ENCODE measurements around the gene ADAMTSL3. TPM values are rescaled to one million over a fixed set of nuclear protein-coding genes. Genes with fewer than 3 reads are reported as not detected.

ADAMTSL3 gene
- total RNA-seq, 4 donors from 2014 or later, result 16.2 to 19.7 (median 19.3) TPM

- no peaks in the 10 kb centered on the region for H3K36me3 ChIP-seq
- no peak for DNase-seq (ENCODE audit: low spot score in 2 of 2)
- H3K4me3 ChIP-seq, result no peak overlapping the region
- no peak for TF ChIP-seq CTCF (IDR thresholded peaks at IDR 0.05)
- no peak for TF ChIP-seq EP300 (IDR thresholded peaks at IDR 0.05)
- TF ChIP-seq POLR2A (IDR thresholded peaks at IDR 0.05), result no peak
- WGBS, 2 donors, result 79 to 80% methylated on average over 2 of the region's 2 CpGs
- H3K9me3 ChIP-seq, result peaks cover 0 to 5% (median 0%) of the 10 kb centered on the region in 4 donors
- no peaks in the 10 kb centered on the region for H3K4me1 ChIP-seq
- H3K27me3 ChIP-seq, result no peaks in the 10 kb centered on the region
- H3K27ac ChIP-seq, result no peak overlapping the region
Measured at GRCh38 chr15:83626171-83626802, 27.6 kb upstream of the ADAMTSL3 start.

GRCh38 chr15:83631534-83631933 lies 22.4 kb upstream of the ADAMTSL3 start:
- 80 to 90% methylated on average over 2 of the region's 2 CpGs for WGBS, 2 donors

GRCh38 chr15:83643201-83643600 lies 10.7 kb upstream of the ADAMTSL3 start:
- H3K9me3 ChIP-seq, result peaks cover 0 to 29% (median 5%) of the 10 kb centered on the region in 4 donors
- no peak for DNase-seq (ENCODE audit: low spot score in 2 of 2)
- H3K27ac ChIP-seq, result no peak overlapping the region
- H3K4me3 ChIP-seq, result no peak overlapping the region
- TF ChIP-seq POLR2A (IDR thresholded peaks at IDR 0.05) (no peak), EP300 (IDR thresholded peaks at IDR 0.05) (no peak), CTCF (IDR thresholded peaks at IDR 0.05) (no peak)
- no peaks in the 10 kb centered on the region for H3K27me3 ChIP-seq
- H3K36me3 ChIP-seq, result no peaks in the 10 kb centered on the region
- H3K4me1 ChIP-seq, result no peaks in the 10 kb centered on the region

More at GRCh38 chr15:83631534-83631933, 22.4 kb upstream of the ADAMTSL3 start:
- Histone ChIP-seq H3K4me3 (no peak overlapping the region), H3K9me3 (peaks cover 0 to 6% (median 0%) of the 10 kb centered on the region in 4 donors), H3K36me3 (no peaks in the 10 kb centered on the region), H3K4me1 (no peaks in the 10 kb centered on the region), H3K27ac (no peak overlapping the region), H3K27me3 (no peaks in the 10 kb centered on the region)
- DNase-seq (ENCODE audit: low spot score in 2 of 2), result no peak
- TF ChIP-seq CTCF (IDR thresholded peaks at IDR 0.05) (no peak), POLR2A (IDR thresholded peaks at IDR 0.05) (no peak), EP300 (IDR thresholded peaks at IDR 0.05) (no peak)

- no peaks in the 10 kb centered on the region for H3K36me3 ChIP-seq
- H3K9me3 ChIP-seq, result peaks cover 0 to 27% (median 5%) of the 10 kb centered on the region in 4 donors
- WGBS, 2 donors, result 100% methylated on average over 1 of the region's 1 CpG
- TF ChIP-seq CTCF (IDR thresholded peaks at IDR 0.05) (no peak), POLR2A (IDR thresholded peaks at IDR 0.05) (no peak), EP300 (IDR thresholded peaks at IDR 0.05) (no peak)
- no peaks in the 10 kb centered on the region for H3K27me3 ChIP-seq
- H3K4me1 ChIP-seq, result no peaks in the 10 kb centered on the region
- H3K27ac ChIP-seq, result no peak overlapping the region
- no peak for DNase-seq (ENCODE audit: low spot score in 2 of 2)
- no peak overlapping the region for H3K4me3 ChIP-seq
Measured at GRCh38 chr15:83644439-83644838, 9.5 kb upstream of the ADAMTSL3 start.

- H3K9me3 ChIP-seq, result peaks cover 0 to 9% (median 0%) of the 10 kb centered on the region in 4 donors
- H3K36me3 ChIP-seq, result no peaks in the 10 kb centered on the region
- peaks cover 0 to 17% of the 10 kb centered on the region in 2 donors for H3K27me3 ChIP-seq
- no peak overlapping the region for H3K4me3 ChIP-seq
- no peak for DNase-seq (ENCODE audit: low spot score in 2 of 2)
- H3K27ac ChIP-seq, result no peak overlapping the region
- peaks cover 0 to 29% (median 3%) of the 10 kb centered on the region in 4 donors for H3K4me1 ChIP-seq
- 89 to 98% methylated on average over 2 of the region's 2 CpGs for WGBS, 2 donors
- TF ChIP-seq POLR2A (IDR thresholded peaks at IDR 0.05), result no peak
- TF ChIP-seq CTCF (IDR thresholded peaks at IDR 0.05), result no peak
- TF ChIP-seq EP300 (IDR thresholded peaks at IDR 0.05), result no peak
Measured at GRCh38 chr15:83650831-83651230, 3.1 kb upstream of the ADAMTSL3 start.
